K562 (cell line): Measurements from ENCODE around the gene COX6B1. TPM values are rescaled to one million over a fixed set of nuclear protein-coding genes. Genes with fewer than 3 reads are reported as not detected.

ENCODE experiments used
- ARNT ChIP-seq, 2 experiments: fragments of 450-650 bp; IDR thresholded peaks; 2 replicates each; pipeline ENCODE4 v1.6.1; 2016; ENCODE audit warnings: mild to moderate bottlenecking in 1 of 2
- BCOR ChIP-seq: fragments of 450-650 bp; IDR thresholded peaks from 2 replicates; pipeline ENCODE4 v1.6.1; 2016
- HCFC1 ChIP-seq: IDR thresholded peaks from 2 replicates; pipeline ENCODE4 v1.6.1; 2012; ENCODE audit warnings: low read depth, low read length, improper control_type of control experiment
- NFIX ChIP-seq: fragments of 250-450 bp; sonication (Bioruptor Pico); IDR thresholded peaks from 2 replicates; pipeline ENCODE4 v1.4.0; 2020; ENCODE audit warnings: low read depth, mild to moderate bottlenecking, moderate library complexity
- NFRKB ChIP-seq: fragments of 450-650 bp; IDR thresholded peaks from 2 replicates; pipeline ENCODE4 v1.6.1; 2016; ENCODE audit warnings: low read depth
- SNRNP70 ChIP-seq: fragments of 200-400 bp; formaldehyde crosslinking; optimal IDR thresholded peaks from 2 replicates; pipeline ENCODE3; 2017; ENCODE audit warnings: low read depth, low read length
- ZNF124 ChIP-seq: sonication (generic); formaldehyde crosslinking; IDR thresholded peaks from 2 replicates; pipeline ENCODE4 v1.8.1; 2022; ENCODE audit warnings: missing genetic modification reagents
- polyA plus RNA-seq, 8 experiments: library from polyadenylated mRNA; depleted of rRNA in 4 of 8; stranded (reverse) in 5 of 8; unstranded in 3 of 8; fragments of >200 nt; fragmentation: Nextera tagmentation in 2 of 8; fragmentation: Illumina TruSeq in 1 of 8; extraction: Ambion mirVana in 2 of 8; extraction: Trizol in 1 of 8; gene quantifications; 2 replicates each; pipeline versions ENCODE4 v1.2.1 to v1.2.3, GENCODE V29; 2011 to 2014; ENCODE audit warnings: inconsistent platforms in 1 of 8, missing spikeins in 1 of 8
- total RNA-seq, 7 experiments: library from RNA; depleted of rRNA in 6 of 7; stranded (reverse); fragments of >200 nt in 6 of 7; fragmentation: Illumina TruSeq in 2 of 7; extraction: Trizol in 2 of 7; gene quantifications; 2 replicates each; pipeline versions ENCODE4 v1.2.1 to v1.2.3, GENCODE V29; 2011 to 2021; ENCODE audit warnings: low replicate concordance in 1 of 7
- TF ChIP-seq, protein P1 (sequence below): sonication (generic); formaldehyde crosslinking; IDR thresholded peaks from 2 replicates; pipeline ENCODE4 v1.8.0; 2022; ENCODE audit warnings: mild to moderate bottlenecking, missing genetic modification reagents
- TF ChIP-seq, protein P2 (sequence below): fragments of 250-450 bp; sonication (Bioruptor Pico); IDR thresholded peaks from 2 replicates; pipeline ENCODE4 v1.9.0; 2021; ENCODE audit warnings: mild to moderate bottlenecking, inconsistent platforms
- TF ChIP-seq, protein P3 (sequence below): fragments of 150-350 bp; IDR thresholded peaks from 2 replicates; pipeline ENCODE4 v1.6.1; 2014; ENCODE audit warnings: low read depth, mild to moderate bottlenecking, low read length, borderline replicate concordance

The COX6B1 gene
- total and polyA plus RNA-seq, 9 of the 15 experiments (the other 6 are each of a cell fraction or from before 2014, with no cell fraction given), result 777 to 2,393 (median 1,219) TPM

DNA sequence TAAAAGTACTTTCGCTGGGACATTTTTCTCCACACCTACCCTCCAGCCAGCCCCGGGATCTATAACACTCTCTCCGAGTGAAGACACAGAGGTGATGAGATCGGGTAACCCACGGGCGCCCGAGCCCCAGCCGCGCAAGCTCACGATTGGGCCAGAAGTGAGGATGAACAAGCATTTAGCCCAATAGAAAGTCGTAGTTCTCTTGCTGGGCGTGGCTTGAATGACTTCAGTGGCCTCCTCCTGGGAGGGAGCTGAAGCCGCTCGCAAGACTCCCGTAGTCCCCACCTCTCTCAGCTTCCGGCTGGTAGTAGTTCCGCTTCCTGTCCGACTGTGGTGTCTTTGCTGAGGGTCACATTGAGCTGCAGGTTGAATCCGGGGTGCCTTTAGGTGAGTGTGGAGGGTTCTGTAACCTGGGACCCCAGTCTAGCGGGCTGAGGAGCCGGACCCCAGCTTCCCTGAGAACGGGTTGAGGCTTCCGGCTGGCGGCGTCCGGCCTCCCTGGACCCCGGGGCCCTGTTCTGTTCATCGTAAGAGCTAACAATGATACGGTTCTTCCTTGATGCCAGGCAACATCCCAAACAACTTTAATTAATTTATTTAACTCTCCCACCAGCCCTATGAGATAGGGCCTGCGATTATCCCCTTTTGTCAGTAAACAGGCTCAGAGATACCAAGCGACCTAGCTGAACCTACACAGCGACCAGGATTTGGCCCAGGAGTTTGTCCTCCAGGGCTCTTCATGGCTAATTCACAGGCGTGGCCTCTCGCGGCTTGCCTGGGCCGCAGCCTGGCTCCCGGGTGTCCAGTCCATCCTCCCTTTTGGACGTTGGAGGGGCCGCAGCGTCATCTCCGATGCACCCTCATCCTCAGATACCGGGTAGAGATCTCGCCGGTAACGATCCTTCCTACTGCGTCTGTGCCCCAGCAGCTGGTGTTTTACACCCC is at the start of gene COX6B1 (continued):
- TF ChIP-seq, protein P1, sequence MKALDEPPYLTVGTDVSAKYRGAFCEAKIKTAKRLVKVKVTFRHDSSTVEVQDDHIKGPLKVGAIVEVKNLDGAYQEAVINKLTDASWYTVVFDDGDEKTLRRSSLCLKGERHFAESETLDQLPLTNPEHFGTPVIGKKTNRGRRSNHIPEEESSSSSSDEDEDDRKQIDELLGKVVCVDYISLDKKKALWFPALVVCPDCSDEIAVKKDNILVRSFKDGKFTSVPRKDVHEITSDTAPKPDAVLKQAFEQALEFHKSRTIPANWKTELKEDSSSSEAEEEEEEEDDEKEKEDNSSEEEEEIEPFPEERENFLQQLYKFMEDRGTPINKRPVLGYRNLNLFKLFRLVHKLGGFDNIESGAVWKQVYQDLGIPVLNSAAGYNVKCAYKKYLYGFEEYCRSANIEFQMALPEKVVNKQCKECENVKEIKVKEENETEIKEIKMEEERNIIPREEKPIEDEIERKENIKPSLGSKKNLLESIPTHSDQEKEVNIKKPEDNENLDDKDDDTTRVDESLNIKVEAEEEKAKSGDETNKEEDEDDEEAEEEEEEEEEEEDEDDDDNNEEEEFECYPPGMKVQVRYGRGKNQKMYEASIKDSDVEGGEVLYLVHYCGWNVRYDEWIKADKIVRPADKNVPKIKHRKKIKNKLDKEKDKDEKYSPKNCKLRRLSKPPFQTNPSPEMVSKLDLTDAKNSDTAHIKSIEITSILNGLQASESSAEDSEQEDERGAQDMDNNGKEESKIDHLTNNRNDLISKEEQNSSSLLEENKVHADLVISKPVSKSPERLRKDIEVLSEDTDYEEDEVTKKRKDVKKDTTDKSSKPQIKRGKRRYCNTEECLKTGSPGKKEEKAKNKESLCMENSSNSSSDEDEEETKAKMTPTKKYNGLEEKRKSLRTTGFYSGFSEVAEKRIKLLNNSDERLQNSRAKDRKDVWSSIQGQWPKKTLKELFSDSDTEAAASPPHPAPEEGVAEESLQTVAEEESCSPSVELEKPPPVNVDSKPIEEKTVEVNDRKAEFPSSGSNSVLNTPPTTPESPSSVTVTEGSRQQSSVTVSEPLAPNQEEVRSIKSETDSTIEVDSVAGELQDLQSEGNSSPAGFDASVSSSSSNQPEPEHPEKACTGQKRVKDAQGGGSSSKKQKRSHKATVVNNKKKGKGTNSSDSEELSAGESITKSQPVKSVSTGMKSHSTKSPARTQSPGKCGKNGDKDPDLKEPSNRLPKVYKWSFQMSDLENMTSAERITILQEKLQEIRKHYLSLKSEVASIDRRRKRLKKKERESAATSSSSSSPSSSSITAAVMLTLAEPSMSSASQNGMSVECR, result no peak
- no peak for TF ChIP-seq NFIX (CRISPR knock-in tag)
- TF ChIP-seq, protein P2, sequence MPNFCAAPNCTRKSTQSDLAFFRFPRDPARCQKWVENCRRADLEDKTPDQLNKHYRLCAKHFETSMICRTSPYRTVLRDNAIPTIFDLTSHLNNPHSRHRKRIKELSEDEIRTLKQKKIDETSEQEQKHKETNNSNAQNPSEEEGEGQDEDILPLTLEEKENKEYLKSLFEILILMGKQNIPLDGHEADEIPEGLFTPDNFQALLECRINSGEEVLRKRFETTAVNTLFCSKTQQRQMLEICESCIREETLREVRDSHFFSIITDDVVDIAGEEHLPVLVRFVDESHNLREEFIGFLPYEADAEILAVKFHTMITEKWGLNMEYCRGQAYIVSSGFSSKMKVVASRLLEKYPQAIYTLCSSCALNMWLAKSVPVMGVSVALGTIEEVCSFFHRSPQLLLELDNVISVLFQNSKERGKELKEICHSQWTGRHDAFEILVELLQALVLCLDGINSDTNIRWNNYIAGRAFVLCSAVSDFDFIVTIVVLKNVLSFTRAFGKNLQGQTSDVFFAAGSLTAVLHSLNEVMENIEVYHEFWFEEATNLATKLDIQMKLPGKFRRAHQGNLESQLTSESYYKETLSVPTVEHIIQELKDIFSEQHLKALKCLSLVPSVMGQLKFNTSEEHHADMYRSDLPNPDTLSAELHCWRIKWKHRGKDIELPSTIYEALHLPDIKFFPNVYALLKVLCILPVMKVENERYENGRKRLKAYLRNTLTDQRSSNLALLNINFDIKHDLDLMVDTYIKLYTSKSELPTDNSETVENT (CRISPR knock-in tag), result peak; percentile 44; the same call in 1 of the 2 replicates
- no peak; a peak in 1 of 4 replicates for TF ChIP-seq ARNT (IDR thresholded peaks at IDR 0.05)
- no peak for TF ChIP-seq SNRNP70
- TF ChIP-seq, protein P3, sequence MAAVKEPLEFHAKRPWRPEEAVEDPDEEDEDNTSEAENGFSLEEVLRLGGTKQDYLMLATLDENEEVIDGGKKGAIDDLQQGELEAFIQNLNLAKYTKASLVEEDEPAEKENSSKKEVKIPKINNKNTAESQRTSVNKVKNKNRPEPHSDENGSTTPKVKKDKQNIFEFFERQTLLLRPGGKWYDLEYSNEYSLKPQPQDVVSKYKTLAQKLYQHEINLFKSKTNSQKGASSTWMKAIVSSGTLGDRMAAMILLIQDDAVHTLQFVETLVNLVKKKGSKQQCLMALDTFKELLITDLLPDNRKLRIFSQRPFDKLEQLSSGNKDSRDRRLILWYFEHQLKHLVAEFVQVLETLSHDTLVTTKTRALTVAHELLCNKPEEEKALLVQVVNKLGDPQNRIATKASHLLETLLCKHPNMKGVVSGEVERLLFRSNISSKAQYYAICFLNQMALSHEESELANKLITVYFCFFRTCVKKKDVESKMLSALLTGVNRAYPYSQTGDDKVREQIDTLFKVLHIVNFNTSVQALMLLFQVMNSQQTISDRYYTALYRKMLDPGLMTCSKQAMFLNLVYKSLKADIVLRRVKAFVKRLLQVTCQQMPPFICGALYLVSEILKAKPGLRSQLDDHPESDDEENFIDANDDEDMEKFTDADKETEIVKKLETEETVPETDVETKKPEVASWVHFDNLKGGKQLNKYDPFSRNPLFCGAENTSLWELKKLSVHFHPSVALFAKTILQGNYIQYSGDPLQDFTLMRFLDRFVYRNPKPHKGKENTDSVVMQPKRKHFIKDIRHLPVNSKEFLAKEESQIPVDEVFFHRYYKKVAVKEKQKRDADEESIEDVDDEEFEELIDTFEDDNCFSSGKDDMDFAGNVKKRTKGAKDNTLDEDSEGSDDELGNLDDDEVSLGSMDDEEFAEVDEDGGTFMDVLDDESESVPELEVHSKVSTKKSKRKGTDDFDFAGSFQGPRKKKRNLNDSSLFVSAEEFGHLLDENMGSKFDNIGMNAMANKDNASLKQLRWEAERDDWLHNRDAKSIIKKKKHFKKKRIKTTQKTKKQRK, result peak; percentile 22; the same call in 1 of the 2 replicates
- TF ChIP-seq NFRKB, result no peak
- TF ChIP-seq BCOR, result peak; percentile 49; the same call in 1 of the 2 replicates
- TF ChIP-seq ZNF124 (CRISPR knock-in tag), result no peak
- peak; percentile 52; the same call in 1 of the 2 replicates for TF ChIP-seq HCFC1
